Left cardiac atrium (tissue), 4 donors: Measurements from ENCODE around the gene EDN2. TPM values are rescaled to one million over a fixed set of nuclear protein-coding genes. Genes with fewer than 3 reads are reported as not detected.

Experiments
- ATAC-seq, 2 donors: fragments of 200-7000 bp; cut with Tn5 transposase; one replicate each; pipeline ENCODE4 v1.9.1; 2020; ENCODE audit warnings: mild to moderate bottlenecking in 2 of 2, moderate library complexity in 2 of 2
- DNase-seq: peaks from one replicate; pipeline ENCODE4 v3.0.0-alpha.2; 2020
- intact Hi-C, 2 donors: fragments of 100-400 bp; cut with DNase I; formaldehyde crosslinking; loops; one replicate each; pipeline versions ENCODE4 v1.14.1 to v1.15.1; 2022 to 2023
- total RNA-seq, 2 donors: library from RNA; stranded (reverse); fragmentation: NEBNext Ultra II Directional; extraction: Animal tissue kit (Norgen Biotek cat#: 25700); gene quantifications; one replicate each; pipeline ENCODE4 v1.2.1, GENCODE V29; 2021
- donor health status: DM: no; HTN: yes; CAD: no.
- donor health status: DM: no; HTN: yes; CAD: no; lungs with severe emphysema.
- donor health status: DM: yes; HTN: yes; CAD: no.
- donor health status: Dilated cardiomyopathy.

Gene EDN2
- total RNA-seq, 2 donors from 2014 or later, result 0.18 to 1.2 TPM

DNA sequence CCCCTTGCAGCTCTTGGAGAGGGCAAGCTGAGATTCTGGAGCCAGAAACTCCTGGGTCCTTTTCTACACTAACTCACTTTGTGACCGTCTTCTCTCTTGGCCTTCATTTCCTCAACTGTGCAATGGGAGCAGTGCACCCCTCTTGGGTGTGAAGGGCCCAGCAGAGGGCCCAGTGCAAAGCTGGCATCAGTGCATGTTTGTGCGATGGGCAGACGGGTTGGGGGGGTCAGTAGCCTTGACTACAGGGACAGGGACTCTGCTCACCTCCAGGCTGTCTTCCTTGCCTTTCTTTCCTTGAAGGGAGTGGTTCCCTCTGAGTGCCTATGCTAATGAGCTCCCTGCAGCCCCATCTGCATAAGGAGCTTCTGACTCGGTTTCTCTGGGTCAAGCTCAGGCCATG is 51.0 kb downstream of the EDN2 start:
- no peak for DNase-seq
- intact Hi-C loops, result no loop called here
- no peak for ATAC-seq

DNA sequence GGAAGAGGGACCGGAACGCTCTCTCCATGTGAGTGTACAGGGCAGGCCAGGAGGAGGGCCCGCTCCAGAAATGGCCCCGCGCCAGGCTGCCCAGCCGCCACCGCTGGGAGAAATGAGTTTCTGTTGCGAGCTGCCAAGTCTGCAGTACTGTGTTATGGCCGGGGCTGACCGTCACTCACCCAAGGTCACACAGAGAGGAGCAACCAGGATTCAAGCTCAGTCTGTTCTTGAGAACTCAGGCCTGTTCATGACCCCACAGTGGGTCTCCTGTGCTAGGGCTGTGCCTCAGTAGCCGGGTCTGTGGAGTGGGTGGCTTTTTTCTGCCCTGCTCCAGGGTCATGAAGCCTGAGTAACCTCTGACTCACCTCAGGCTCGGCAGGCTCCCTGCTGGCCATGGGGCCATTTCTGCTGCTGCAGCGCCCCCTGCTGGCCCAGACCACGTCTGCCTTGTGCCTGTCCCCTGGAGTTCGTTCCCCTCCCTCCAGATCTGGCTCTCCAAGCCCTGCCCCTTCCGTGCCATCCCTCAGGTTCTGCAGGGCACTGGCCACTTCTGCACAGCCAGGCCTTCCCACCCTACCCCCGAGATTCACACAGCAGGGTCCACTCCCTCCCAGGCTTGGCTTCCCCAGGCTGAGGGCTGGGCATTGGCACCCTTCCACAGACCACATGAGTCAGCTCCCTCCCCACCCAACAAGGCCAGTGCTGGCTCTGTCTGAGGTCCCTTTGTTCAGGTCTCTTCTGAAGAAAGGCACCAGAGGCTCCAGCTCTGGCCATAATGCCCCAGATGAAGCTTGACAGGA is 51.8 kb downstream of the EDN2 start:
- intact Hi-C loops, result no loop called here
- ATAC-seq (peak; percentile 90 to 91), DNase-seq (peak; percentile 91)

DNA sequence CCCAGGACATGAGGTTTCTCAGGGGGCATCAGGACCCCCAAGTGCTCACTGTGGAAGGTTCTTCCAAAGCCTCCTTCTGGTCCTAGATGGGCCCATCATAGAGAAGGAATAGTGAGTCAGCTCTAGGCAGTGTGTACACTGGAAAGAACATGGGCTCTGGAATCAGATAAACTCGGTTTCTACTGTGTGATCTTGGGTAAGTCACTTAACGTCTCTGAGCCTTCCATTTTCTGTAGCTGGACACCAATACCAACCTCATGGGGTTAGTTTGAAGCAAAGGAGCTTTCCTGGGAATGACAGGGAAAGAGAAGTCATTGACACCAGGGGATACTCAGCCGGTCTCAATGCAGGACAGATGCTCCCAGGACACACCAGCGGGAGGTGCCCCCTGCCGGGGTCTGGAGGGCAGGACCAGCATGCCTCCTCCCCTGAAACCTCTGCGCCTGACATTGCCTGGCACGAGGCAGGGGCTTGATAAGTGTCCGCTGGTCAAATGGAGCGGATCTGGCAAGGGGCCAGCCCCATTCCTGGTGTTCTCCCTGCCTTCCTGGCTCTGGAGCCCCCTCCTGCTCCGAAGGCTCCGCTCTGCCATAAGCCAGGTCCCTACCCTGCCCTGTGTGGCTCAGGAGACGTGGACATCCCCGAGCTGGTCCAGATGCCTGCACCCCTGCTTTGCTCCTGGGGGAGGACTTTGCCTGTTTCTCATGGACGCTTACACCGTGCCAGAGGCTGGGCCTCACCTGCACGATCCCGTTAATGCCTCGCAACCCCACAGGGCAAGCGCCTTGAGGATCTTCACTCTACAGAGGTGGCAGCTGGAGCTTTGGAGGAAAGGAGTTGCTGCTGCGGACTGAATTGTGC is 52.8 kb downstream of the EDN2 start:
- ATAC-seq, result peak; percentile 8 to 17
- DNase-seq, result peak; percentile 62
- intact Hi-C loops, result no loop called here

DNA sequence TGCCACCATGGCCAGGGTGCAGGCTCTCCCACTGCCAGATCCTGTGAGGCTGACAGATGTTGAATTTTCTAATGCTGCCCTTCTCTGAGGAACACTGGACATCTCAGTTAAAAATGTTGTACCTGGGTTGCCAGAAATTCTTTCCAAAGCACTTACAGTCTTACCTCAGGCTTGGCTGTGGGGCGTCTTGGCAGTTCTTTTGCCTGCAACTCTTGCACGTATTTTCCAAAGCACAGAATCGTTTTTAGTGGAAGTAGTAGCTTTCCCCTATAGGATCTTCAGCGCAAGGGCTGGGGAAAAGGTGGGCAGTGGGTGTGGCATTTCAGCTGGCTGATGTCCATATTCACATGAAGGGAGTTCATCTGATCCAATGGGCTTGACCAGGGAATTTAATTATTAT is 53.9 kb downstream of the EDN2 start:
- intact Hi-C loops, result no loop called here
- no peak for ATAC-seq
- DNase-seq, result no peak

DNA sequence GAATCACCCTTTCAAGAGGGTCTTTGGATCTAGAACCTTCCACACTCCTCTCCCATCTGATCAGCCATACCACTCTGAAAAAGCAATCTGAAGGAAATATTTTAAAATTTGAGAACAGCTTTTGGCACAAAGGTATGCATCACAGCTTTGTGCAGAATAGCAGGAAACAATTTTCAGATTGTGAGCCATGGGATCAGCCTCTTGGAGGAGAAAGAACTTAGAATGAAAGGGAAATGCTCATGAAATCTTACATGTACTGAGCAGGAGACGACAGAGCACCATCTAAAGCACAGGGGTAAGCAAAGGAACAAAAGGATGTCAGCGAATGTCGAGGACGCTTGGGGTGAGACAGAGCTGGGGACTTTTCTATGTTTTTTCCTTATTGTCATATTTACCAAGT is 54.4 kb downstream of the EDN2 start:
- ATAC-seq, result no peak
- intact Hi-C loops, result no loop called here

DNA sequence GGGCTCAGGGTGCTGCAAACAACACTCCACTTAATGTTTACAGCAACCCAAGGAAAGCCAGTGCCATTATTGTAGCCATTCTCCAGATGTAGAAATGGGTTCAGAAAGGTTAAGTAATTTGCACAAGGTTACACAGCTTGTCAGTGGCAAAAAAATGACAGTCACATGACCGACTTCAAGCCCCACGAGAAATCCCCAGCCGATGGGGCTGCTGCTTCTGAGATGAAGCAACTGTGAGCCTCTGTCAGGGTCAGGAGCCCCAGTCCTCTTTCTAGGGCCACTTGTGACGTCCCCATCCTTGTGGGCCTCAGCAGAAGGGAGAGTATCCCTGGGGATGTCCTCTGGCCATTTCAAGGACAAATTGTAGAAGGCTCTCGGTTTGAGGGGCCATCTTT is 54.8 kb downstream of the EDN2 start:
- intact Hi-C loops, result no loop called here

More for the DNA sequence above, 54.4 kb downstream of the EDN2 start:
- DNase-seq, result no peak

More for the DNA sequence above, 54.8 kb downstream of the EDN2 start:
- DNase-seq (no peak), ATAC-seq (no peak)

Other genes with a start within 250 kb of the EDN2 start
- 10 to 100 TPM; 49.5 to 53.6 TPM for gene SCMH1, start 242.4 kb downstream of the EDN2 start, total RNA-seq
- gene FOXO6, start 123.2 kb downstream of the EDN2 start, total RNA-seq, result 1 to 10 TPM; 1.8 to 2.9 TPM